8988T (cell line): ENCODE data around the gene GDF11.

Source experiments
- DNase-seq: peaks from one replicate; pipeline ENCODE4 v3.0.0; 2011

The GDF11 gene

GRCh38 chr12:55724226-55724939 lies 18.5 kb upstream of the GDF11 start:
- no peak for DNase-seq

- DNase-seq, result no peak
Measured at GRCh38 chr12:55724940-55725309, 18.0 kb upstream of the GDF11 start.

GRCh38 chr12:55725556-55725955 lies 17.4 kb upstream of the GDF11 start:
- DNase-seq, result no peak

- DNase-seq, result no peak
Measured at GRCh38 chr12:55726971-55727370, 16.0 kb upstream of the GDF11 start.

GRCh38 chr12:55727643-55728185 lies 15.2 kb upstream of the GDF11 start:
- no peak for DNase-seq

- DNase-seq, result no peak
Measured at GRCh38 chr12:55728186-55728938, 14.6 kb upstream of the GDF11 start.

- peak; percentile 94 for DNase-seq
Measured at GRCh38 chr12:55728939-55729818, 13.7 kb upstream of the GDF11 start, which contains the start of gene CD63. CD63 (minus strand) TSS chr12:55729009; CDS start chr12:55728341, 668 bp downstream.

- DNase-seq, result no peak
Measured at GRCh38 chr12:55729819-55730818, 12.8 kb upstream of the GDF11 start.

- no peak for DNase-seq
Measured at GRCh38 chr12:55732288-55732687, 10.6 kb upstream of the GDF11 start.

- no peak for DNase-seq
Measured at GRCh38 chr12:55733021-55733555, 9.8 kb upstream of the GDF11 start.

- DNase-seq, result no peak
Measured at GRCh38 chr12:55733858-55734257, 9.1 kb upstream of the GDF11 start.

GRCh38 chr12:55734595-55734994 lies 8.3 kb upstream of the GDF11 start:
- DNase-seq, result no peak

GRCh38 chr12:55736076-55736475 lies 6.8 kb upstream of the GDF11 start:
- DNase-seq, result no peak

GRCh38 chr12:55736780-55737580 lies 5.9 kb upstream of the GDF11 start:
- DNase-seq, result peak; percentile 64

- no peak for DNase-seq
Measured at GRCh38 chr12:55737581-55738122, 5.3 kb upstream of the GDF11 start.

GRCh38 chr12:55738123-55739024 lies 4.5 kb upstream of the GDF11 start:
- no peak for DNase-seq

- no peak for DNase-seq
Measured at GRCh38 chr12:55739025-55739378, 3.9 kb upstream of the GDF11 start.

- no peak for DNase-seq
Measured at GRCh38 chr12:55741931-55742680, 816 bp upstream of the GDF11 start.
